ACC112 (cell line): ENCODE results near the gene STYXL1.
"Not testable (repeated sequence)": the region's sequence is repeated elsewhere in the genome, so short reads cannot be mapped to it uniquely, and the experiment has no call there.

Experiments
- H2AFZ ChIP-seq: fragments of 200-600 bp; sonication (generic); one replicate; pipeline ENCODE4 v1.6.0; 2017; ENCODE audit warnings: antibody characterized with exemption, low read length; ENCODE audit not compliant: unreplicated experiment
- H3K27ac ChIP-seq: fragments of 200-600 bp; sonication (generic); 2 replicates; pipeline ENCODE4 v1.5.1; 2014; ENCODE audit warnings: low read depth, mild to moderate bottlenecking, antibody characterized with exemption, low read length, moderate library complexity
- H3K27me3 ChIP-seq: fragments of 200-600 bp; sonication (generic); 2 replicates; pipeline ENCODE4 v1.6.1; 2014; ENCODE audit warnings: mild to moderate bottlenecking, antibody characterized with exemption, low read length, moderate library complexity, mixed read lengths; ENCODE audit not compliant: insufficient read depth
- H3K36me3 ChIP-seq: fragments of 200-600 bp; sonication (generic); 2 replicates; pipeline ENCODE4 v1.6.1; 2016; ENCODE audit warnings: mild to moderate bottlenecking, antibody characterized with exemption, low read length, moderate library complexity, mixed read lengths; ENCODE audit not compliant: insufficient read depth
- H3K4me1 ChIP-seq: fragments of 200-600 bp; sonication (generic); one replicate; pipeline ENCODE4 v1.6.1; 2016; ENCODE audit warnings: low read length, mixed read lengths; ENCODE audit not compliant: insufficient read depth, unreplicated experiment, control insufficient read depth
- H3K4me3 ChIP-seq: fragments of 200-600 bp; sonication (generic); 2 replicates; pipeline ENCODE4 v1.5.1; 2014; ENCODE audit warnings: mild to moderate bottlenecking, low read depth, low read length
- H3K79me2 ChIP-seq: fragments of 200-600 bp; sonication (generic); one replicate; pipeline ENCODE4 v1.6.0; 2016; ENCODE audit warnings: low read length; ENCODE audit not compliant: control insufficient read depth, unreplicated experiment, insufficient read depth

Gene STYXL1

GRCh38 chr7:76053461-76053860, 5.7 kb upstream of the STYXL1 start:
- no peak overlapping the region for H2AFZ ChIP-seq
- no peak overlapping the region for H3K4me3 ChIP-seq
- no peaks in the 10 kb centered on the region for H3K27me3 ChIP-seq
- no peaks in the 10 kb centered on the region; the same call in none of the 2 replicates for H3K36me3 ChIP-seq
- peaks cover 75% of the 10 kb centered on the region for H3K79me2 ChIP-seq
- H3K4me1 ChIP-seq = peaks cover 25% of the 10 kb centered on the region
- peak overlapping the region; percentile 21; the same call in 1 of the 2 replicates for H3K27ac ChIP-seq

DNA sequence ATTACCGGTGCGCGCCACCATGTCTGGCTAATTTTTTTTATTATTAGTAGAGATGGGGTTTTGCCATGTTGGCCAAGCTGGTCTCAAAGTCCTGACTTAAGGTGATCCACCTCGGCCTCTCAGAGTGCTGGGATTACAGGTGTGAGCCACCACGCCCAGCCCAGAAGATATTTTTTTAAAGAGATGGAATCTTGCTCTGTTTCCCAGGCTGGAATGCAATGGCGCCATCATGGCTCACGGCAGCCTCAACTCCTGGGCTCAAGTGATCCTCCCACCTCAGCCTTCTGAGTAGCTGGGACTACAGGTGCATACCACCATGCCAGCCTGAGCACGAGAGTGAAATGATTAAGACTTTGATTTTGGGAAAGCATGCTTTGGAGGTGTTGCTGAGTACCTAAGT, 4.9 kb upstream of the STYXL1 start:
- H2AFZ ChIP-seq, H3K4me3 ChIP-seq, H3K36me3 ChIP-seq, H3K27me3 ChIP-seq, H3K27ac ChIP-seq: not testable (repeated sequence)
- H3K4me1 ChIP-seq = peaks cover 25% of the 10 kb centered on the region
- peaks cover 81% of the 10 kb centered on the region for H3K79me2 ChIP-seq

- Histone ChIP-seq H3K4me1 (peaks cover 25% of the 10 kb centered on the region), H3K27ac (no peak overlapping the region), H3K27me3 (no peaks in the 10 kb centered on the region), H3K36me3 (no peaks in the 10 kb centered on the region; the same call in 1 of the 2 replicates), H3K79me2 (peaks cover 83% of the 10 kb centered on the region), H2AFZ (no peak overlapping the region), H3K4me3 (no peak overlapping the region)
These were observed 4.0 kb upstream of the STYXL1 start for GRCh38 chr7:76051840-76052239.

DNA sequence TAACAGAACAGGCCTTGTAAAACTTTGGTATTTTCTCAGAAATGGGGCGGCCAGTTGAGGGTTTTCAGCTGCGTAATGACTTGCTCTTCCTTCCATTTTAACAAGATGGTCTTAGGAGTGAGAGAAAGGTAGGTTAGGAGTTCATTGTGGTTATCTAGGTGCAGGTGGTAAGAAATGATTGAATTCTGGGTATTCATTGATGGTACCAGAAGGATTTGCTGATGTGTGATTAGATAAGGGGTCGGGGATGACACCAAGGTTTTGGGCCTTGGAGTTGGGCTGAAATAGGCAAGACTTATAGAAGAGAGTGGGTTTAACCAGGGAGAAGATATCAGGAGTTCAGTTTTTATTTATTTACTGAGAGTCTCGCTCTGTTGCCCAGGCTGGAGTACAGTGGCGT, 2.7 kb upstream of the STYXL1 start:
- Histone ChIP-seq H3K79me2 (peaks cover 83% of the 10 kb centered on the region), H3K4me1 (peaks cover 25% of the 10 kb centered on the region), H3K36me3 (no peaks in the 10 kb centered on the region; the same call in 1 of the 2 replicates), H3K4me3 (no peak overlapping the region), H2AFZ (no peak overlapping the region), H3K27me3 (no peaks in the 10 kb centered on the region), H3K27ac (no peak overlapping the region)

- Histone ChIP-seq H3K4me1 (peaks cover 18% of the 10 kb centered on the region), H3K79me2 (peaks cover 82% of the 10 kb centered on the region), H2AFZ (no peak overlapping the region), H3K27me3 (no peaks in the 10 kb centered on the region), H3K4me3 (peak overlapping the region; percentile 98), H3K27ac (peak overlapping the region; percentile 84), H3K36me3 (no peaks in the 10 kb centered on the region; the same call in 1 of the 2 replicates)
These were observed 1.5 kb upstream of the STYXL1 start for GRCh38 chr7:76049295-76049694.

DNA sequence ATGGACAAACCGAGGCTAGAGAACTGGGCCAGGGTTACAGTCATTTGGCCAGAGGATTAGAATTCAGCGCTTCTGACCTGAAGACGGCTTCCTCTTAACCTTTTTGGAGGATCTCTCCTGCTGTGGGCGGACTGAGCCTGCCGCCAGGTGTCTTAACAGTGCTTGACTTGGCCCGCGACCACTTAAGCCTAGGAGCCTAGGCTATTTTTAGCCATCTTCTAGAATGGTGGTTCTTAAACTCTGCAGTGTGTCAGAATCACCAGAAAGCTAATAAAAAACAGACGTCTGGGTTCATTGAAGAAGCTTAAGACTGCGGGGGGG, 828 bp upstream of the STYXL1 start:
- Histone ChIP-seq H3K27me3 (no peaks in the 10 kb centered on the region), H3K79me2 (peaks cover 82% of the 10 kb centered on the region), H3K4me3 (peak overlapping the region; percentile 98), H3K4me1 (peaks cover 11% of the 10 kb centered on the region), H3K27ac (peak overlapping the region; percentile 84), H2AFZ (no peak overlapping the region), H3K36me3 (no peaks in the 10 kb centered on the region; the same call in 1 of the 2 replicates)

- peaks cover 7% of the 10 kb centered on the region for H3K4me1 ChIP-seq
- H3K4me3 ChIP-seq = peak overlapping the region; percentile 98
- H3K27ac ChIP-seq = peak overlapping the region; percentile 84
- H2AFZ ChIP-seq = peak overlapping the region; percentile 64
- peaks cover 71% of the 10 kb centered on the region for H3K79me2 ChIP-seq
- no peaks in the 10 kb centered on the region for H3K27me3 ChIP-seq
- no peaks in the 10 kb centered on the region; the same call in 1 of the 2 replicates for H3K36me3 ChIP-seq
These were observed 442 bp downstream of the STYXL1 start for GRCh38 chr7:76047305-76047810.

- Histone ChIP-seq H3K4me3 (no peak overlapping the region), H3K27ac (no peak overlapping the region), H2AFZ (no peak overlapping the region), H3K36me3 (no peaks in the 10 kb centered on the region), H3K79me2 (peaks cover 46% of the 10 kb centered on the region), H3K4me1 (peaks cover 5% of the 10 kb centered on the region), H3K27me3 (no peaks in the 10 kb centered on the region)
These were observed 3.4 kb downstream of the STYXL1 start for GRCh38 chr7:76044375-76044865.

GRCh38 chr7:76040126-76040525, 7.7 kb downstream of the STYXL1 start:
- peaks cover 8% of the 10 kb centered on the region for H3K79me2 ChIP-seq
- no peak overlapping the region for H3K27ac ChIP-seq
- H2AFZ ChIP-seq = no peak overlapping the region
- H3K4me1 ChIP-seq = peaks cover 6% of the 10 kb centered on the region
- no peak overlapping the region for H3K4me3 ChIP-seq
- H3K36me3 ChIP-seq = no peaks in the 10 kb centered on the region
- H3K27me3 ChIP-seq = no peaks in the 10 kb centered on the region

DNA sequence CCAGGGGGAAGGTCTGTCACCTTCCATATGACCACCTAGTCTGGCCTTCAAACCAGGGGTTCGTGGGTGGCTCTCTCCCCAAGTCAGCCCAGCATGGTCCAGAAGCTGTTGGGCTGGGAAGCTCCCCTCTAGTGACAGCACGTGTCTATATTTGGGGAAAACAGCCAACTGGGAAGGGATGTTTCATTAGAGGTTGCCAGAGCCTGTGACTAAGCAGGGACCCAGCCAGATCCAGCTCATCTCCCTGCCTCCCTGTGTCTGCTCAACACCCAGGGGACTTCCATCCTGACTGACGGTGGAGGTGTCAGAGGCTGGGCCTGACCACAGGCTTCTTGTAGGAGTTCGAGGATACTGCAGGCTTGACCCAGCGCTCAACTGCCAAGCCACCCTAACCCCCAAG, 10.5 kb downstream of the STYXL1 start:
- no peaks in the 10 kb centered on the region for H3K27me3 ChIP-seq
- H3K36me3 ChIP-seq = no peaks in the 10 kb centered on the region
- H3K79me2 ChIP-seq = no peaks in the 10 kb centered on the region
- peaks cover 6% of the 10 kb centered on the region for H3K4me1 ChIP-seq
- H2AFZ ChIP-seq = no peak overlapping the region
- H3K4me3 ChIP-seq = no peak overlapping the region
- H3K27ac ChIP-seq = no peak overlapping the region

GRCh38 chr7:76031964-76032363, 15.8 kb downstream of the STYXL1 start:
- no peak overlapping the region for H3K4me3 ChIP-seq
- H3K27ac ChIP-seq = no peak overlapping the region
- H3K4me1 ChIP-seq = no peaks in the 10 kb centered on the region
- no peaks in the 10 kb centered on the region for H3K36me3 ChIP-seq
- H3K79me2 ChIP-seq = no peaks in the 10 kb centered on the region
- H3K27me3 ChIP-seq = no peaks in the 10 kb centered on the region
- H2AFZ ChIP-seq = no peak overlapping the region
